Hepatocyte (in vitro differentiated cells): ENCODE measurements around the gene PNPLA7. TPM values are rescaled to one million over a fixed set of nuclear protein-coding genes. Genes with fewer than 3 reads are reported as not detected.

Source experiments
- DNase-seq: peaks from one replicate; pipeline ENCODE4 v3.0.0-alpha.2; 2016; ENCODE audit warnings: low spot score
- H2AFZ ChIP-seq: fragments of 200-600 bp; sonication (generic); 2 replicates; pipeline ENCODE4 v1.6.0; 2016; ENCODE audit warnings: antibody characterized with exemption, mild to moderate bottlenecking
- H3K27ac ChIP-seq: fragments of 200-600 bp; sonication (generic); 2 replicates; pipeline ENCODE4 v1.5.1; 2016; ENCODE audit warnings: mild to moderate bottlenecking
- H3K27me3 ChIP-seq: fragments of 200-600 bp; sonication (generic); 2 replicates; pipeline ENCODE4 v1.6.1; 2016
- H3K36me3 ChIP-seq: fragments of 200-600 bp; sonication (generic); replicated peaks from 2 replicates; pipeline ENCODE4 v1.5.1; 2016; ENCODE audit warnings: low read depth; ENCODE audit not compliant: insufficient read depth
- H3K4me1 ChIP-seq: fragments of 200-600 bp; sonication (generic); 2 replicates; pipeline ENCODE4 v1.5.1; 2016; ENCODE audit warnings: mild to moderate bottlenecking, moderate library complexity; ENCODE audit not compliant: insufficient read depth
- H3K4me2 ChIP-seq: fragments of 200-600 bp; sonication (generic); 2 replicates; pipeline ENCODE4 v1.6.0; 2016
- H3K4me3 ChIP-seq: fragments of 200-600 bp; sonication (generic); 2 replicates; pipeline ENCODE4 v1.5.1; 2016; ENCODE audit warnings: mild to moderate bottlenecking
- H3K79me2 ChIP-seq: fragments of 200-600 bp; sonication (generic); 2 replicates; pipeline ENCODE4 v1.6.0; 2017; ENCODE audit warnings: mild to moderate bottlenecking
- H3K9me2 ChIP-seq: fragments of 200-600 bp; sonication (generic); replicated peaks from 2 replicates; pipeline ENCODE4 v1.6.0; 2017; ENCODE audit warnings: mild to moderate bottlenecking; ENCODE audit not compliant: insufficient read depth
- H3K9me3 ChIP-seq: fragments of 200-600 bp; sonication (generic); 2 replicates; pipeline ENCODE4 v1.5.1; 2016; ENCODE audit warnings: low read depth, mild to moderate bottlenecking
- H4K20me1 ChIP-seq: fragments of 200-600 bp; sonication (generic); 2 replicates; pipeline ENCODE4 v1.6.0; 2016; ENCODE audit warnings: mild to moderate bottlenecking; ENCODE audit not compliant: insufficient read depth, poor library complexity, severe bottlenecking
- CTCF ChIP-seq: fragments of 200-600 bp; sonication (generic); IDR thresholded peaks from 2 replicates; pipeline ENCODE4 v1.5.1; 2016; ENCODE audit warnings: antibody characterized with exemption, mild to moderate bottlenecking; ENCODE audit not compliant: poor library complexity
- EZH2 ChIP-seq: fragments of 200-600 bp; sonication (generic); IDR thresholded peaks from 2 replicates; pipeline ENCODE4 v1.6.1; 2016; ENCODE audit warnings: antibody characterized with exemption, mild to moderate bottlenecking, borderline replicate concordance
- EZH2phosphoT487 ChIP-seq: fragments of 200-600 bp; sonication (generic); IDR thresholded peaks from one replicate; pipeline ENCODE4 v1.6.1; 2018; ENCODE audit warnings: antibody characterized with exemption, mild to moderate bottlenecking, low read depth, moderate library complexity; ENCODE audit not compliant: unreplicated experiment, severe bottlenecking
- WGBS: methylation state at CpG from one replicate; pipeline ENCODE4 v1.1.6; 2016; ENCODE audit warnings: low lambda C conversion rate; ENCODE audit errors: missing lambda C conversion rate; 5-methylcytosine and 5-hydroxymethylcytosine counted together
- polyA plus RNA-seq: library from polyadenylated mRNA; unstranded; fragments of >200 nt; fragmentation: Nextera tagmentation; extraction: Ambion mirVana; gene quantifications from 2 replicates; pipeline ENCODE4 v1.2.1, GENCODE V29; 2016
- total RNA-seq: library from RNA; depleted of rRNA; stranded (reverse); fragments of >200 nt; gene quantifications from 2 replicates; pipeline ENCODE4 v1.2.3, GENCODE V29; 2014

Gene PNPLA7
- total and polyA plus RNA-seq, 2 experiments from 2014 or later = 0.62 to 0.77 TPM

DNA sequence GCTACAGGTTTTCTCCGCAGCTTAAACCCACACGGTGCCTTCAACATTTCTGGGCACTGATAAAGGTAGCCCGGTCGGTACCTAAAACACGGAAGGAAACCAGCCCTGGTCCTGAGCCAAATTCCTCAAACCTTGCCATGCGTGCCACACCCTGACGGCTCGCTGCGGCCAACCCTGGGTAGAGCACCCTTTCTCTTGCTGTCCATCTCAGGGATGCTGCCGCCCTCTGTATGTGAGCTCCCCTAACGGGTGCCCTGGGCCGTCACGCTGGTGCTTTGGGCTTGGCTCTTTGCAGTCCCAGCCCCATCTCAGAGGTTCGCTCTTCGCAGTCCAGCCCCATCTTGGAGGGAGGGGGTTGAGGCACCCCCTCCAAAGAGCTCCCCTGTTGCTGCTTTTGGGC is 43.9 kb downstream of the PNPLA7 start:
- Histone ChIP-seq H2AFZ (no peak overlapping the region), H3K4me2 (no peak overlapping the region), H3K79me2 (no peaks in the 10 kb centered on the region), H3K4me1 (no peaks in the 10 kb centered on the region), H3K36me3 (no peaks in the 10 kb centered on the region), H3K4me3 (no peak overlapping the region), H3K27me3 (no peaks in the 10 kb centered on the region), H3K9me3 (no peaks in the 10 kb centered on the region), H4K20me1 (no peaks in the 10 kb centered on the region), H3K9me2 (no peaks in the 10 kb centered on the region), H3K27ac (no peak overlapping the region)
- no peak for DNase-seq
- WGBS = 95% methylated on average over 15 of the region's 15 CpGs
- TF ChIP-seq EZH2 = no peak
- TF ChIP-seq EZH2phosphoT487 = no peak
- TF ChIP-seq CTCF = no peak

DNA sequence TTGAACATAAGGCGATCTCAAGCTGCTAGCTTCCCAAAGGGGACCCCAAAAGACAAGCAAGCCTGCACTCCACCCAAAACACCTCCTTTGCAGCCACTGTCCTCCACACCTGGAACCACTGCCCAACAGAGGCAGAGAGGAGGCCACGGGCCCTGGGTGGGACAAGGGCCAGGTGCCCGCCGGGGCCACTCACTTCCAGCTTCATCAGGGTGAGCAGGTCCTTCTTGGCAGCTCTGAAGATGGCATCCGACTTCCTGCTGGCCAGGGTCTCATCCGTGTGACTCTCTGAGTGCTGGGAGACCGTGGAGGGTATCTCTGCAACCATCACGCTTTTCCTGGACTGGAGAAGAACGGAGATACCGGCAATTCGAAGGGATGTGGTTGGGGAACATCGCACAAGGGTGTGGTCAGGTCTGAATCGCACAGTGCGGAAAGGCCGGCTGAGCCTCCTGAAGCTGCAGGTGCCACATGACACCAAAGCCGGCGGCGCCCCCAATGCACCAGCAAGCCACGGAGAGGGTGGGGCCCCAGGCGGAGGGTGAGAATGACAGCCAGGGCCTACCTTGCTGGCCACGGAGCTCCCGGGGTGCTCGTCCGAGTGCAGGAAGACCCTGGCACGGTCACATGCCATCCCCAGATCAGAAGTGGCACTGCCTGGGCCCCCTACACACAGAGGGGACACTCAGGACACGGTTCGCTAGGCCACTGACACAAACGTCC is 44.6 kb downstream of the PNPLA7 start:
- H3K9me3 ChIP-seq = no peaks in the 10 kb centered on the region
- no peaks in the 10 kb centered on the region for H3K79me2 ChIP-seq
- 96% methylated on average over 28 of the region's 28 CpGs for WGBS
- H3K36me3 ChIP-seq = no peaks in the 10 kb centered on the region
- no peak overlapping the region for H3K4me2 ChIP-seq
- TF ChIP-seq EZH2 (no peak), EZH2phosphoT487 (no peak), CTCF (no peak)
- H4K20me1 ChIP-seq = no peaks in the 10 kb centered on the region
- H2AFZ ChIP-seq = no peak overlapping the region
- H3K27me3 ChIP-seq = no peaks in the 10 kb centered on the region
- no peak overlapping the region for H3K27ac ChIP-seq
- no peaks in the 10 kb centered on the region for H3K4me1 ChIP-seq
- H3K9me2 ChIP-seq = no peaks in the 10 kb centered on the region
- DNase-seq = no peak
- H3K4me3 ChIP-seq = no peak overlapping the region

DNA sequence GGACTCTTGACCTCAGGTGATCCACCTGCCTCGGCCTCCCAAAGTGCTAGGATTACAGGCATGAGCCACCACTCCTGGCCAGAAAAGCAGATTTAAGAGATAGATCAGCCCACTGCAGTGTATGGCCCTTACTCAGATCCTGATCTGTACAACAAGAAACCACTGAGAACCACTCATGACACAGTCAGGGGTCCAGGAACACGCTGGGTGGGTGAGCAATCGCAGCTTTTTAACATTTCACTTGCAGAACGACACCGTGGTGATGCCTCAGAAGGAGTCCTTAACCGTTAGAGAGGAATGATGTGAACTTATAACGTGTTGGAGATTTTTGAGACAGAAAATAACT is 45.8 kb downstream of the PNPLA7 start:
- DNase-seq = no peak
- no peak overlapping the region for H3K4me2 ChIP-seq
- no peaks in the 10 kb centered on the region for H3K9me3 ChIP-seq
- no peaks in the 10 kb centered on the region for H3K27me3 ChIP-seq
- H3K27ac ChIP-seq = no peak overlapping the region
- no peaks in the 10 kb centered on the region for H3K79me2 ChIP-seq
- no peaks in the 10 kb centered on the region for H3K9me2 ChIP-seq
- no peak for TF ChIP-seq CTCF
- no peak for TF ChIP-seq EZH2
- TF ChIP-seq EZH2phosphoT487 = no peak
- no peaks in the 10 kb centered on the region for H3K36me3 ChIP-seq
- H4K20me1 ChIP-seq = no peaks in the 10 kb centered on the region
- no peak overlapping the region for H3K4me3 ChIP-seq
- no peak overlapping the region for H2AFZ ChIP-seq
- H3K4me1 ChIP-seq = no peaks in the 10 kb centered on the region
- 87% methylated on average over 7 of the region's 7 CpGs for WGBS
